CD4-positive, alpha-beta T cell treated with Interleukin-1 beta for 1 hour (primary cell): ENCODE results near the gene ENTHD1.
"Not testable (repeated sequence)": the region's sequence is repeated elsewhere in the genome, so short reads cannot be mapped to it uniquely, and the experiment has no call there.

Source experiments
- DNase-seq, 2 donors: peaks; one replicate each; pipeline ENCODE4 v3.0.0-alpha.2; 2020 to 2022

Gene ENTHD1

DNA sequence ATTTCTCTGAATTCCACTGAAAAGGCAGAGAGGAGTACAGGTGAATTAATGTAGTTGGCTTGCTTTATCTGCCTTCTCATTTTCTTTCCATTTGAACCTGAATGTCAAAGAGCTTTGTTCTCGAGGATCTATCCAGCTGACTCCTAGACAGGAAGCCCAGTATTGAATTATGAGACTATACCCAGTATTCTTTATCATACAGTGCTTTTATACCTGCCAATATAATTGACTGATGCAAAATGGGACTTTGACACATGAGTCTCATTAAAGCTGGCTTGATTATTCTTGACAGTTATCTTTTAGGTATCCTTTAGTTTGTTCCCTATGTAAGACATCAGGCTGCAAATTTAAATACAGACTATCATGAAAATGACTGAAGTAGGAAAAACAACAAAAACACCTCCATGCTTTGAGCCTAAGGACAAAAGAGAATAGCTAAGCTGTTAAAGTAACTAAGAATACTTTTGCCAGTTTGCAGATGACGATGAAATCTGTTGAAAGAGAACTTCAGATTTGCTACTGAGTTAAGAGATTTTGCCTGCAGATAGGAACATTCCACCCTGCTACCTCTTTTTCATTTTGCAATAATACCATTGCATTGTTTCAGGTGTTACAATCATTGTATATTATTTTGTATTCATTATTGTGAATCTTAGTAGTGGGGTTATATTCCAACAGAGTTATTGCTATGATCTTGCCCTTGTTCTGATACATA lies 117.1 kb downstream of the ENTHD1 start:
- no peak for DNase-seq

DNA sequence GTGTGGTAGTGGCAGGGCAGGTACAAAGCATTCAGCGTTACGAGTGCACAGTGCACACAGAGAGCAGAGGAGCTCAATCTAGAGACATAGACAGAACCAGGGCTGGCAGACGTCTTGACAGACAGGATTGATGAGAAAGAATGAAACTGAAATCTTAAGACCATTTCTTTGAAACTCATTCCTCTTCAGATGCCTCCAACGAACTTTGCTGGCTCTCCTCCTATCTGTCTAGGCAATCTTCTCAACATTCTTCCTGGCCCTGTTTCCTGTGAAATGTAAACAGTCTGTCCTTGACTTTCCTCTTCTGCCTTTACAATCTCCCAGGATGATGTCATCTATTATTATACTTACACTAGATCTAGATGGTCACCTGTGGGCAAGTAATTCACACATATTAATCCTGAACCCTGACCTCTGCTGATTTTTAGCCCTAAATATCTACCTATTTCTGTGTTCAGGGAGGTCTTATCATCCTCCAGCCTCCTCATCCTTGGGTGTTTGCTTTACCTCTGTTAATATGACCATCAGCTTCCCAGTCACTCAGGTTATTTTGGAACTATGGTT lies 119.5 kb downstream of the ENTHD1 start:
- DNase-seq, result peak; percentile 9 to 13

DNA sequence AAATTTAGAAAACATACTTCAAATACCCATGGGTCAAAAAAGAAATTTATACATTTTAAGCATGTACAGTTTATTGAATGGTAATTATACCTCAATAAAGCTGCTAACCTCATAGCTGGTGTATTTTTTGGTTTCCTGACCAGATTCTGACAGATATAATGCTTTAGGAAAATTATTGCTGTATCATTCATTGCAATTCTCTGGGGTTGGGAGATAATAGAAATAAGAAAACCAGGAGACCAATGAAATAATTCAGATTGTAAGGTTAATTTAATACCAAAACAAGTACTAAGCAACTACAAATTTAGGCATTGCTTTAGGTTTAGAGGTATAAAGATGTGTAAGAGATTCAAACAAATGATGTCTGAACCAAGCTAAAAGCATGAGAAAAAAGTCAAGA lies 120.1 kb downstream of the ENTHD1 start:
- DNase-seq, result no peak

DNA sequence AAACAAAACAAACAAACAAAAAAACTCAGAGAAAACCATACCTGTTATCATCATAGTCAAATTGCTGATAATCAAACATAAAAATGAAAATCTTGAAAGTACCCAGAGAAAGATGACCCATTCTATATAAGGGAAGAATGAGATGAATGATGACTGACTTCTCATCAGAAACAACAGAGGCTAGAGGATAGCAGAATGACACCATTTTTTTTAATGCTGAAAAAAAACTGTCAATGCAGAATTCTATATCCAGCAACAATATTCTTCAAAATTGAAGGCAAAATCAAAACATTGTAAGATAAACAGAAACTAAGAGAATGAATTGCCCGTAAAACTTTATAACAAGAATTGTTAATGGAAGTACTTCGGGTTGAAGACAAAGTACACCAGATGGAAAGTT lies 122.1 kb downstream of the ENTHD1 start:
- DNase-seq, result no peak

DNA sequence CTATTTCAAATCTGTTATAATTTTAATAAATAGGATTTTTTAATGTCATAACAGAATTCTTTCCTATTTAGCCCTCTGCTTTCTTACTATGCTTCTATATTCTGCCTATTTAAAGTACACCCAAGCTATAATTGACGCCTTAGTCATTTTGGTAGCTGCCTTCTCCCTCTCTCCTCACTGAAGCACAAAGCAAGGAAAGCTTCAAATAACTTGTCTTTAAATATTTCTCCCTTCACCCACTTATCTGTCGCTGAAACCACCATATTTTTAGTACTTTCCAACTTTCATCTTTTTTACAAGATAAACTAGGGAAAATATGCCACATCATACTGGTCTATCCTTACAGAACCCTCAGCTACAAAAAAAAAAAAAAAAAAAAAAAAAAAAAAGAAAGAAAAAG lies 127.9 kb downstream of the ENTHD1 start:
- DNase-seq, result no peak

DNA sequence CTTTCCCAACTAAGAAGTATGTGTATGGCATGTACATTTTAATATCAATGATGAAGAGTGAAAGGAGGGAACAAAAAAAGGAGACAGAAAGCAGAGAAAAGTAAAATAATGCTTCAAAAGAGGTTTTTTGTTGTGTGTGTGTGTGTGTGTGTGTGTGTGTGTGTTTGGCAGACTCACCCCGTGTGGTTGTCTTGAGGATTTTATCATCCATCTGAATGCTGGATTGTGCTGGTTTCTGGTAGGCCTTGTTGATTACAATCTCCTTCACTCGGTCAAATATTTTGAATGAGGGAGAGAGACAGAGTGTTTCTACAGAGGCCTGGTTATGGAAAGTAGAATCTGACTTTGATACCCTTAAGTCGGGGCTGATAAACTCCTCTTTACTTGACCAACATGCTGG lies 128.5 kb downstream of the ENTHD1 start:
- no peak for DNase-seq

DNA sequence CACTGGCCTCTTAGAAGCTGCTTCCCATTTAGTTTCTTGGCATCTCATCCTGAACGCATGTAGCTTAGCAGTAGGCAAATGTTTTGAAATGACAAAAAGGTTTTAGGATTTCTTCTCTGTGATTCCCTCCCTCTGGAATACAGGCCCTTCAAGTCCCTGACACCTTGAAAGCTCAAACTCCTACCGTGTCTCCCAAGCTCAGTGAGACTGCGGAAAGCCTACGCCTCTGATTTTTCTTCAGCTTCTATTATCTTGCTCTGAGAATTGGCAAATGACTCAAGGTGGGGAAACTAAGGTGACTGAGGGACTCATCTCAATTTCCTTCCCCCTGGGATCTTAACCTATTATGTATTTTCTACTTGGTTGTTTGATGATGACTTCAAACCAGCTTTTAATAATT lies 130.3 kb downstream of the ENTHD1 start:
- no peak for DNase-seq

DNA sequence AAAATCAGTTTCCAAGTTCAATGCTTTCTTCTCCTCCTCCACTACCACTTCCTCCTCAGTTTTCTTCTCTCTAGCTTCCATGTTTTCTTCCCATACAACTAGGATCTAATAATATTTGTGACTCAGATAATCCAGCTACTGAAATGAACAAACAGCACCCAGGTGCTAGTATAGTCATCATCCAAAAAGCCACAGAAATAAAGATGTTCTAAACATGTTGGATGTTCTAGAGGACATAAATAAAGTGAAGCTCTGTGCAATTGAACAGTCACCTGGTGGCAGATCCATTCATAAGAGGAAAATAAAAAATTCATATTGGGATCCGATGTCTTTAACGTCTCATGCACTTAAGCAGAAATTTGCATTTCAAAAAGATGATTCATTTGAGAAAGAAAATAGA lies 142.8 kb downstream of the ENTHD1 start:
- no peak for DNase-seq

DNA sequence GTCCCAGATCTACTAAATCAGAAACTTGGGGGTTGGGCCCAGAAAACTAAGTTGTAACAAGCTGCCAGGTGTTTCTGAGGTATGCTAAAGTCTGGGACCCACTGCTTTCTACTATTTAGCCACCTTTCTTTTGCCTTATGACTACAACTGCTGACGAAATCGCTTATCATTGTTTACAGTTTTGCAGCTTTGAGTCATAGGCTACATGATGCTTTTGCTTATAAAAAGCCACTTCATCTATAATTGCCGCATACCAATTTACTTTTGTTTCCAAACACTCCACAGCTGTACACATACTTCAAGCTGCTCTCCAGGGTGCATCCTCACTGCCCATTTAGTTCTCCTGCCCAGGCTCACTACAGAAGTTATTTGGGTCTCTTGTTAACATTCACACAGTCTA lies 144.7 kb downstream of the ENTHD1 start:
- DNase-seq, result no peak

DNA sequence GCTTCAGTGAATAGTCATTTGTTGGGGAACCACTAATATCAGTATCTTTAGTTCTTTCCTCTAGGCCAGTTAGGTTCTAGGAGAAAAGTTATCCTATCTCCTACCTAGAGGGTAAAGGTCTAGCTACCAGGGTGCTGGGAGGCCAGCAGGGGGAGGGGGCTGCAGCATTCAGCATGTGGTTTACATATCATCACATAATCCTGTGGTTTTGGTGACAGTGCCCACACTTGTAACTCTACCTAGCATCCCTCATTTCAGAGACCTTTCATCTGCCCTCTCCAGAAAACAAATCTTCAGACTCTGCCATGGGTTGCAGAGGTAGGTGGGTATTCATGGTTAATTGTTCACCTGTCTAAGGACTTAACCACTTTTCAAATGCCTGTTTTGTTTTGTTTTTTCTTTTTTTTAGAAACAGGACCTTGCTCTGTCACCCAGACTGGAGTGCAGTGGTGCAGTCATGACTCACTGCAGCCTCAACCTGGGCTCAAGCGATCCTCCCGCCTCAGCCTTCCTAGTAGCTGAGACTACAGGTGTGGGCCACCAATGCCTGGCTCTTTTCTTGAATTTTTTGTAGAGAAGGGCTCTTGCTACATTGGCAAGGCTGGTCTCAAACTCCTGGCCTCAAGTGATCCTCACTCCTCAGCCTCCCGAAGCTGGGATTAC lies 146.8 kb downstream of the ENTHD1 start:
- DNase-seq, result no peak

DNA sequence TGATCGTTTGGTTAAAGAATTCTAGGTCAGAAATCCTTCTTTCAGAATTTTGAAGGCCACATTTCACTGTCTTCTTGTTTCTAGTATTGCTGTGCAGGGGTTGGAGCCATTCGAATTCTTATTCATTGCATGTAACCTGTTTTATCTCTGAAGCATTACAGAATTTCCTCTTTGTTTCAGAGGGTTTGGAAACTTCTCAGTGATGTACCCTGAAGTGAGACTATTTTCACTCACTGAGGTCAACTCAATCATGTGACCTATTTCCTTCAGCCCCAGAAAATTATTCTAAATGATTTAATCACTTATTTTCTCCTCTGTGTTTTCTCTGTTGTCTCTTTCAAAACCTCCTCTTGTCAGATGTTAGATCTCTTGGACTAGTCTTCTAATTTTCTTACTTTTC lies 147.8 kb downstream of the ENTHD1 start:
- DNase-seq, result no peak

DNA sequence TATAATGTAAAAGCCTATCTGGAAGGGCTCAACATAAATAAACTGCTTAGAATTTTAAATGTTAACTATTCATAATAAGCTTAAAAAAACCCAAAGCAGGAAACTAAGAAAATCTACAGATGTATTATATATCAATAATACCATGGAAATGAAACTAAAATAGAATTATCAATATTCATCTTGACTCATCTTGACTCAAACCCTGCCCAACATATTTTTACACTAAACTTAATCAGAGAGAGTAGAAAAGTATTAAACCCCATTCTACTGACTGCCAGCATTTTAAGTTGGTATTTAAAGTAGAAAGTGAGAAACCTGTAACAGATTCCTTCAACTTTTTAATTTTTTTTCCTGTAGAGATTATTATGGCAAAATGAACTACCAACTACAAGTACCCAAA lies 149.2 kb downstream of the ENTHD1 start:
- no peak for DNase-seq

DNA sequence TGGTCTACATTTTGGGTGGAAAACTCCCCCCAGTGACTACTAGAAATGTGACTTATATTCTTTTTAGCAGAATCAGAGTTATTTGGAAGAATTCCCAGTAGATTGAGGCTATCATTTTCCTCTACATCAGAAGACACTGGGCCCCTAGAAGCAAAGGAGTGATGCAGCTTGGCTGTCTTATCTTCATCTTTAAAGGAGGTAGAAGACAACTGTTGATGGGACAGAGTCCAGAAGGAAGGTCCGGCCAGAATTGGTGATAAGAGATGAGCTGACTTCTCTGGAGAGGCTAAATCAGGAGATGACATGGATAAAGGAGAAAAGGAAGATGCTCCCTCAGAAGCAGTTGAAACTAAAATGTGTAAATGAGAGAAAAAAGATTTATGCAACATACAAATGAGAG lies 149.6 kb downstream of the ENTHD1 start:
- DNase-seq, result no peak

DNA sequence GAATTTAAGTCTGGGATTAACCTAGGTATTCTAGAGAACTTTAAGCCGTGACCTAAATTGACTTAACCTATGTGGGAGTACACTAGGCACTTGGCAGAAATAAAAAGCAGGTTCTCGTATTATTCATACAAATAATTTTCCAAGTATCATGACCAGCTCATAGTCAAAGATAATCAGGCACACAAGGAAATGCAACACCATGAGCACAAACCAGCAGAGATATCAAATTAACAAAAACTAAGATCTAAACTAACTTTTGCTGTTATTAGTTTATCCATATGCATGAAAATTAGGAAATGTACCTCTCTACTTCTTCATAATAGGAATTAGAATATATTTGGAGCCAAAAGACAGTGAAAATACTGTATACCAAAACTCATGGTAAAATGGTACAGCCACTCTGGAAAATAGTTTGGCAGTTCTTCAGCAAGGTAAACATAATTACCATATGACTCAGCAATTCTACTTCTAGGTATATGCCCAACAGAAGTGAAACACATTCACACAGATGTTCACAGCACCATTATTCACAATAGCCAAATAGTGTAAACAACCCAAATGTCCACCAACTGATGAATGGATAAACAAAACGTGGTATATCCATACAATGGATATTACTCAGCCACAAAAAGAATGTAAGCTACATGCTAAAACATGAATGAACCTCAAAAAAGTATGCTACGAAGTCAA lies 154.1 kb downstream of the ENTHD1 start:
- no peak for DNase-seq

DNA sequence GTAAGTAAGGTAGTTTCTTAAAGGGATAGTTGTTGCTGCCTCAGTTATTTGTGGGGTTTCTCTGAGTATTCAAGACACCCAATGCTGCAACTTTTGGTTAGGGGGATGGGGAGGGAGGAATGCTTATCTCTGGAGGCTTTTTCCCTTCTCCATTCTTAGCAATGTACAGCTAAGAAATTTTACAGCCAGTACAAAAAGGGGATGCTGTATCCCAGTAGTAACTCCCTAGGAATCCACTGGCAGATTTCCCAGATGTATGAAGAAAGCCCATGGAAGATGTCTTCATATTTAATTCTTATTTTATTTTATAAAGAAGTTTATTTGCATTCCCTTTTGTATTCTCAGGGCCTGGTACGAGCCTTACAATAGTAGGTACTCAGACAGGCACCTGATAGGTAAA lies 154.8 kb downstream of the ENTHD1 start:
- no peak for DNase-seq

DNA sequence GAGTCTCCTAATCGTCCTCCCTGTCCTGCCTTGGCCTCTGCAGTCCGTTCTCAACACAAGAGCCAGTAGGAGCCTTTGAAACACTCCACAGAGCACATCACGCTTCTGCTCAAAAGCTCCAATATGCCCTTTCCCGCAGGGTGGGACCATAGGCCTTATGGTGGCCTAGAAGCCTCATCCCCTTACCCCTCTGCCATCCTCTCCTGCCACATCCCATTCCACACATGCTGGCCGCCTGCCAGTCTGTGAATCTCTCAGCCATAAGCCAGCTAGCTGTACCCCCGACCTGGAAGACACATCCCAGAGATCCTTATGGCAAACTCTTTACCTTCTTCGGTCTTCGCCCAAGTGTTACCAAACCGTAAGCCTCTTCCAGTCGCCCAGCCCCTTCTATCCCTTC lies 157.8 kb downstream of the ENTHD1 start:
- no peak for DNase-seq

DNA sequence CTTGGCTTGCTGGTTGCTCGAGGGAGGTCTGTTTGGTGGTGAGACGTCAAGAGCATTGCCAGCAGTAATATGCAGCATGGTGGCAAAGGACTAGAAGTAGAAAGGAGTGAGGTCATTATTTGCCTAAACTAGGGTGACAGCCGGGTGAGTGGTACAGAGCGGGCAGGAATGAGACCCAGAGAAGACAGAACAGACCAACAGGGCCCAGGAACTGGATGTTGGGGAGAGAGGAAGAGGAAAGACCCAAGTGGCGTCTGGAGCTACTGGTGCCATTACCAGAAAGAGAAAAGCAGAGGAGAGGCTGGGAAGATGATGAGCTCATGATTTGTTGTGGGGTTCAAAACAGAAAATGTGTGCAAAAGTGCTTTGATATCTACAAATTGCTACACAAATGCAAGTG lies 158.7 kb downstream of the ENTHD1 start:
- no peak for DNase-seq

DNA sequence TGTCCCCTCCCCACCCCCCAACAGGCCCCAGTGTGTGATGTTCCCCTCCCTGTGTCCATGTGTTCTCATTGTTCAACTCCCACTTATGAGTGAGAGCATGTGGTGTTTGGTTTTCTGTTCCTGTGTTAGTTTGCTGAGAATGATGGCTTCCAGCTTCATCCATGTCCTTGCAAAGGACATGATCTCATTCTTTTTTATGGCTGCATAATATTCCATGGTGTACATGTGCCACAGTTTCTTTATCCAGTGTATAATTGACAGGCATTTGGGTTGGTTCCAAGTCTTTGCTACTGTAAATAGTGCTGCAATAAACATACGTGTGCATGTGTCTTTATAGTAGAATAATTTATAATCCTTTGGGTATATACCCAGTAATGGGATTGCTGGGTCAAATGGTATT lies 159.5 kb downstream of the ENTHD1 start:
- not testable (repeated sequence) for DNase-seq

DNA sequence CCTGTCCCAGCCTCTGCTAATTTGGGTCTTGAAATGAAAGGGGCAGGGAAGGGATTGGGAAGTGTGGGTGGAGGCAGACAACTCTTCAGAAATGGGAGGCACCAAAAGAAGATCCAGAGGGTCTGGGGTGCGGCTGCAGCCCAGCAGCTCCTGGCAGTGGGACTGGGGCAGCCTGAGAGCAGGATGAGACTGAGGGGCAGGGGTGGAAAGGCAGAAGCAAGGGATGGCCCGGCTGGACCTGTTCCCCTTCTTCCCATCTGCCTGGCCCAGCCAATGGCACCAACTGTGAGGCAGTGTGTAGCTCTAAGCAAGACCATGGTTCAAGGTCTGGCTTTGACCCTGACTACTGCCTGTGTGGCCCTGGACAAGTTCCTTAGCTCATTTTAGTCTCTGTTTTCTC lies 160.4 kb downstream of the ENTHD1 start:
- no peak for DNase-seq

DNA sequence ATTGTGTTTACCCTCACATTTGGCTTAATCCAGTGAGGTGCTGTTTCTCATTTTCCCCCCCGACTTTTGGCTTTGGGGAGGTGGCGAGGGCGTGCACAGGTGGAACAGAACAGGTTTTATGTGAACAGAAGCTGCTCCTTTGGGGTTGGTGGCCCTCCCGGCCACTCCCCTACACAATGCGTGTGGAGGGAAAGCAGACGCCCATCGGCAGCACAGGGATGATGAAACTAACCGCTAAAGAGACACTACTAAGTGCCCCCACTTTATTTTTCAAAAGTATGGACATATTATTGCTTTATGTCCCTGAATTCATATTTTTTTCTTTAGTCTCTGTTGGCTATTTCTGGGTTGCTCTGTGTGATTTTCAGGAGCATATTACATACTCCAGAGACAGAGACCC lies 160.9 kb downstream of the ENTHD1 start:
- no peak for DNase-seq

DNA sequence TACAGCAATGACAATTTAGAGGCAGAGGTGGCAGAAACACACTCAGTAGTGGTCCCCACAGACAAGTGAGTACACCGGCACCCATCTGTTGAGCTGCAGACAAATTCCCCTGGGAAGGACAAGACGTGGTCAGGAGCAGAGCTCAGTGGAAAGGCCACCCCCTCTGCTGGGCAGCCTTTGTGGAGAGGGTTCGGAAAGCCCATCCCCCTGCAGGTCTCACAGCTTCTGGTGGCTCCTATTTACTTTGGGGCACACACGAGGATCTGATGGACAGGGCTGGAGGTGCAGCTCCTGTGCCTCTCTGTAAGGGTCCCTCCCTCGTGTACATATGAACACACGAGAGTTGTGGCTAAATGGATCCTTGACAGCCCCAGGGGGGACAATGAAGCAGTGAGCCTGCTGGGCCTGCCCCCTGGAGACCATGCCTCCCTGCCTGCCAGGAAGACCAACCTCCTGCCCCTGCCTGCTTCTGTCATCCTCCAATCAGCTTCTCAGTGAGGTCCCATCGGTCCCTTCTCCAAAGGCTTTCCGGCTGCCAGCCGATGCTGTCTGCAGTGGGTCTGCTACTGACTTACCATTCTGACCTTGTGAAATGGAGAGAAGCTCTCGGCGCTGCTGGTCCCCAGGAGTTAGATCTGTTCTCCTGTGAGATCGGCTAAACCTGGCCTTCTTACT lies 161.5 kb downstream of the ENTHD1 start:
- DNase-seq, result no peak

DNA sequence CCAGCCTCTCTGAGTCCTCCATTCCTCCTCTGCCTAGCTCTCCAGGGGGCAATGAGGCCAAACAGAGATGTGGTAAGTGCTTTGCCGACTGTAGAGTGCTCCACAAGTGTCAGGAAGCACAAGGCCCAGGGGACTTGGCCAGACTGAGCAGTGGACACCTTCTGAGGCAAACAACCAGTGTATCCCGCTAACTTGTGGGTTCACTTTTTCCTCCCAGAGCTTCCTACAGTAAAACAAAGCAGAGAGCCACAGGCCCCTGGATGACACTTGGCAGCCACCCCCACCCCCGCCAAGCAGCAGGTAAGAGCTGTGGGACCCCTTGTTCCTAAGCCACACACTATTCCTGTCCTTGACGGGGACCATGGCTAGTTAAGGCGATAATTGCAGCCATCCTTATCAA lies 162.1 kb downstream of the ENTHD1 start:
- no peak for DNase-seq

DNA sequence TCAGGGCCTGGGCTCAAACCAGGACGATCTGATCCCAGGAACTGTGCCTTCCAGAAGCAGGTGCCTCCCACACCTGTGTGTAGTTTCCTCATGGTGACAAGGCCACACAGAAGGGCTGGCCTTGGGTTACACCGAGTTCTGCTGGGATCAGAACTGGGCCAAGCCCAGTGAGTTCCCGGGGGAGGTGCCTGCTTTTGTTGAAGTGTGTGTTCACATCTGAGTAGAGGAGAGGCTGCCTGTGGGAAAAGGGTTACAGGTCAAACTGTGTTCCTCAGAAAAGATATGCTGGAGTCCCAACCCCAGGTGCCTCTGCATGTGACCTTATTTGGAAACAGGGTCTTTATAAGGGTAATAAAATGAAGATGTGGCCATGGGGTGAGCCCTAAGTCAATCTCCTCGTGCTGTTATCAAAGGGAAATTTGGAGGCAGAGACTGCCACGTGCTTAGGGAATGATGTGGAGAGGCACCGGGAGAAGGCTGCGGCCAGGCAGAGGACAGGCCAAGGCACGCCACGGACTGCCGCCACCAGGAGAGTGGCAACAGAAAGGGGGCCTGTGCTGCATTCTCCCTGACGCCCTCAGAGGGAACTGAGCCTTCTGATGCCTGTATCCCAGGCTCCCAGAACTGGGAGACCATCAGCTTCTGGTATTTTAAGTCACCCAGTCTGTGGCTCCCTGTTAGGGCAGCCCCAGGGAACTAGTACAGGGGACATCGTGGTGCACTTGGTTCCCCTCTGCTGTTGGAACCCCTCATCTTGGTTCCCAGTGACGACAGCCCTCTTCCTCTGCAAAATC lies 164.2 kb downstream of the ENTHD1 start:
- DNase-seq, result no peak
